Measurements from ENCODE around the gene NSUN7.

The NSUN7 gene

DNA sequence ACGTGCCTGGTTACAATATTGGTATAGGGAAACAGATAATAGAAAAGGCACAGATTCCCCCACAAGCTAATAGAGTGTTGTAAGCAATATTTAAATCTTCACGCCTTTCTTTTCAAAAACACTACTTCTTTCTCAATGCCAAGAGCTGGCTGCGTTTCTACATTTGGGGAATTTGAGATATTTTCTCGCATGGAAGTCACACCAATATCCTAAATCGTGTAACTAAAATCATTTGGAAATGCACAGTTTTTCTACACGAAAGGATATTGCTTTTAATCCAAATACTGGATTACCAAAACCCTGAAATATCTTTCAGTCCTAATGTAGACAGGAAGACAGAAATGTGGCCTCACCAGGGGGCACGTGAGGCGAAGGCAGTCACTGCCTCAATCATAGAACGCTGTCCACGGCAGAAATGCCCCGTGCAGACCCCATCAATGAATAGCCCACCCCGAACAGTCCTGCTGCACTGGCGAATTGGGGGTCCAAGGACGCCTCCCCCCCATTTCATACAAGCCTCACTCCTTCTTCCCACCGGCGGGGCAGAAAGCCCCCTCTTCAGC is 106.6 kb downstream of the NSUN7 start:
- DNase-seq = peak in 1 of 2 experiments; percentile 70

DNA sequence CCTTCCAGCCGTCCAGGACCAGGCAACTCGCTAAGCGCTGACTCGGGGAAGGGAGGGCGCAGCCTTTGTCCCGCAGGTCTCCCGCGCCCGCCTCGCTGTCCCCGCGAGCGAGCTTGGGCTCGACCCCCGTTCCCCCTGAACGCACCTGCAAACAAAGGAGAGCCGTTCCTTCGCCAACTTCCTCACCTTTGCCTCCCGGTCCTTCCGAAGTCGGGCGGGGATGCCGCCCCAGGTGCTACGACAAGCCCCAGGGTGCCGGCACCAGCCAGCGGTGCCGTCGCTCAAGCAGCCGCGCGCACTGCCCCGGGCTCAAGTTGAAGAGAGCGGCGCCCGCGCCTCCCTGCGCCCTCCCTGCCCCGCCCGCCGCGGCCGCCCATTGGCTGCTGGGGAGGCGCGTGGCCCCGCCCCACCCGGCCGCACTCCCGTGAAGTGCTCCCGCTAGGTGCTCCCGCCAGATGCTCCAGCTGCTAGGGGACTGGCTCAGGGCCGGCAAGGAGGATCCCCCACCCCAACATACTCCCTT is 107.1 kb downstream of the NSUN7 start:
- DNase-seq = peak; percentile 67 to 95

DNA sequence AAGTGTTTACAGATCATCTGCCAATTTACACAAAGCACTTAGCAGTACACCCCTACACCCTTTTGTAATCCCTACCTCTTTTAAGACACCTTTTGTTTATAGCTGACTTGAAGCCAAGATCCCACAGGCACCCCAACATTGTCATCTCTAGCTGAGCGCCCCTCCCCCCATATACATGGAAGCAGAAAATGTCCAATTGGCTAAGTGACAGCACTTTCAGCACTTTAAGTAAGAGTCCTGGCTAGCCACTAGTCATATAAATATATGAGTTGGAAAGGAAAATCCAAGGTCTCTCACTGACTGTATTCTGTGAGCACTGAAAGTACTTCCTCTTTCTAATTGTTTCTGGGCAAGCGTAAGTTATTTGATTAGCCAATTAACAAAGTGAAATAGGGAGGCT is 108.2 kb downstream of the NSUN7 start:
- DNase-seq = no peak

DNA sequence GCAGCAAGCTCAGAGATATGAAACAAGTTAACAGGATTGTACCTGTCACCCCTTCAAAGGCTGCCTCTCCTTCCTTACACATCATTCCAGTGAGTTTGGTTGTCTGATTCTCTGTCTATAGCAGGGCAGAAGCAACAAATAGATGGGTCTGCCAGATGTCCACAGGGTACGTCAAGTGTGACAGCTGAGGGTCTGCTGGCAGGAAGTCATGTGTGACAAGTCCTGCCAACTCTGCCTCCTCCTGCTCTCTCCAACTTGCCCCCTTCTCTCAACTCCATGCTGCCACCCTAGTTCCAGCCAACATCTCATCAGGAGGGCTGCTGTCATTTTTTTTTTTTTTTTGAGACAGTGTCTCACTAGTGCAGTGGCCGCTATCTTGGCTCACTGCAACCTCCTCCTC is 109.2 kb downstream of the NSUN7 start:
- DNase-seq = no peak

Data from NCI-H526 (cell line).